MCF 10A (cell line): Measurements from ENCODE around the gene TAS2R60. TPM values are rescaled to one million over a fixed set of nuclear protein-coding genes. Genes with fewer than 3 reads are reported as not detected.
"Not testable (repeated sequence)": the region's sequence is repeated elsewhere in the genome, so short reads cannot be mapped to it uniquely, and the experiment has no call there.

Experiments
- BruUV-seq: library from RNA; stranded (reverse); fragments of 400-500 nt; replicated peaks from 2 replicates; lab custom pipeline; 2021; lab: Mats Ljungman, UMichigan
- CTCF ChIA-PET: fragments of 300-600 bp; sonication (Branson Sonifier 250); formaldehyde crosslinking; extraction: SDS; loops from one replicate; lab custom pipeline; 2021; ENCODE audit warnings: antibody characterized with exemption, inconsistent platforms; lab: Yijun Ruan, JAX
- POLR2A ChIA-PET: fragments of 300-600, 350-650 bp; sonication (Branson Sonifier 250); formaldehyde crosslinking; extraction: SDS; loops from one replicate; lab custom pipeline; 2020; ENCODE audit warnings: antibody characterized with exemption, inconsistent platforms; lab: Yijun Ruan, JAX
- DNase-seq: peaks from one replicate; pipeline ENCODE4 v3.0.0-alpha.2; 2018; ENCODE audit not compliant: unreplicated experiment
- H3K27ac Mint-ChIP-seq: one replicate; pipeline ENCODE4 v1.8.0; 2022; ENCODE audit warnings: mild to moderate bottlenecking, low read depth, mixed read lengths; ENCODE audit not compliant: unreplicated experiment
- H3K27me3 Mint-ChIP-seq: one replicate; pipeline ENCODE4 v1.8.0; 2022; ENCODE audit warnings: mixed read lengths; ENCODE audit not compliant: insufficient read depth, unreplicated experiment
- H3K36me3 Mint-ChIP-seq: one replicate; pipeline ENCODE4 v1.8.0; 2022; ENCODE audit warnings: mild to moderate bottlenecking, moderate library complexity, mixed read lengths; ENCODE audit not compliant: insufficient read depth, unreplicated experiment
- H3K4me1 Mint-ChIP-seq: one replicate; pipeline ENCODE4 v1.8.0; 2022; ENCODE audit warnings: mixed read lengths; ENCODE audit not compliant: insufficient read depth, unreplicated experiment
- H3K4me3 Mint-ChIP-seq: one replicate; pipeline ENCODE4 v1.8.0; 2022; ENCODE audit warnings: mild to moderate bottlenecking, moderate library complexity, mixed read lengths; ENCODE audit not compliant: unreplicated experiment
- H3K9me3 Mint-ChIP-seq: one replicate; pipeline ENCODE4 v1.8.0; 2022; ENCODE audit warnings: mixed read lengths; ENCODE audit not compliant: unreplicated experiment
- intact Hi-C: fragments of 100-400 bp; cut with micrococcal nuclease; formaldehyde crosslinking; loops from 2 replicates; pipeline ENCODE4 v1.14.1; 2022
- total RNA-seq: library from RNA; stranded (reverse); gene quantifications from 2 replicates; pipeline ENCODE4 v1.2.3, GENCODE V29; 2022
- TF ChIP-seq, protein P1 (sequence below): fragments of 200-600 bp; IDR thresholded peaks from one replicate; pipeline ENCODE4 v1.8.0; 2022; ENCODE audit warnings: antibody characterized with exemption, mild to moderate bottlenecking; ENCODE audit not compliant: unreplicated experiment

The TAS2R60 gene
- total RNA-seq, 1 experiment from 2014 or later: not detected

DNA sequence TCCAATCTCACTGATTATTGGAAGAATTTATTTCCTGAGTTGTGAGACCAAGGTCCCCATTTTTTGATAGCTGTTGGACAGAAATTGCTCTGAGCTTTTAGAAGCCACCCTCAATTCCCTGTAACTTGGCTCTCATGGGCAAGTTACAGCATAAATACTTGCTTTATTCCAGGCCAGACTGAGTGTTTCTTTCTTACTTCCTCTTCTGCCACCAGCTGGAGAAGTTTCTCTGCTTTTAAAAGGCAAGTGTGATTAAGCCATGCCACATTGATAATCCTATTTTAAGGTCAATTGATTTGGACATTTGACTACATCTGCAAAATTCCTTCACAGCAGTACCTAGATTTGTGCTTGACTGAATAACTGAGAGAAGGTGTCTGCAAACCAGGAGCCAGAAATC is 20.3 kb downstream of the TAS2R60 start:
- no peak for DNase-seq
- ChIA-PET POLR2A (no interaction called here), CTCF (interaction anchor here (0.5 kb wide), 2 partner anchors 31 to 1106 kb away, joined by 3 to 6 read pairs; no protein-coding TSS in a partner anchor)
- H3K4me3 Mint-ChIP-seq: no peak overlapping the region
- no peaks in the 10 kb centered on the region for H3K4me1 Mint-ChIP-seq
- intact Hi-C loops: no loop called here
- H3K36me3 Mint-ChIP-seq: no peaks in the 10 kb centered on the region
- H3K9me3 Mint-ChIP-seq: no peaks in the 10 kb centered on the region
- H3K27ac Mint-ChIP-seq: no peak overlapping the region
- TF ChIP-seq, protein P1, sequence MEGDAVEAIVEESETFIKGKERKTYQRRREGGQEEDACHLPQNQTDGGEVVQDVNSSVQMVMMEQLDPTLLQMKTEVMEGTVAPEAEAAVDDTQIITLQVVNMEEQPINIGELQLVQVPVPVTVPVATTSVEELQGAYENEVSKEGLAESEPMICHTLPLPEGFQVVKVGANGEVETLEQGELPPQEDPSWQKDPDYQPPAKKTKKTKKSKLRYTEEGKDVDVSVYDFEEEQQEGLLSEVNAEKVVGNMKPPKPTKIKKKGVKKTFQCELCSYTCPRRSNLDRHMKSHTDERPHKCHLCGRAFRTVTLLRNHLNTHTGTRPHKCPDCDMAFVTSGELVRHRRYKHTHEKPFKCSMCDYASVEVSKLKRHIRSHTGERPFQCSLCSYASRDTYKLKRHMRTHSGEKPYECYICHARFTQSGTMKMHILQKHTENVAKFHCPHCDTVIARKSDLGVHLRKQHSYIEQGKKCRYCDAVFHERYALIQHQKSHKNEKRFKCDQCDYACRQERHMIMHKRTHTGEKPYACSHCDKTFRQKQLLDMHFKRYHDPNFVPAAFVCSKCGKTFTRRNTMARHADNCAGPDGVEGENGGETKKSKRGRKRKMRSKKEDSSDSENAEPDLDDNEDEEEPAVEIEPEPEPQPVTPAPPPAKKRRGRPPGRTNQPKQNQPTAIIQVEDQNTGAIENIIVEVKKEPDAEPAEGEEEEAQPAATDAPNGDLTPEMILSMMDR: no peak
- no peaks in the 10 kb centered on the region for H3K27me3 Mint-ChIP-seq
- BruUV-seq: no TSS peak

DNA sequence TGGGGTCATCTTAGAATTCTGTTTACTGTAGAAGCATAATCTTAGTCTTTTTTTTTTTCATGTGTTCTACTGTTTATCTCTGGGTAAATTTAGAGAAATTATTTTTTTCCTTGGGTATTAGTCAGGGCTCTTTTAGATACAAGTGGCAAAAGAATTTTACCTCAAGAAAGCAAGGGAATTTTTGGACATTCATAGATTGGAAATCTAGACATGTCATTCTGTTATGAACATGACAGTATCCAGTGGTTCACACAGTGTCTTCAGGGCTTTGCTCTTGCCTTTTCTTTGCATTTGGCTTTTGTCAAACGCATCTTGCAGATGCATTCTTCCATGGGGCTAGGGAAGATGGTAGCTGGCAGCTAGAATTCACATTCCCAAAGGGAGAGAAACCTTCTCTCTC is 20.7 kb downstream of the TAS2R60 start:
- Mint-ChIP-seq H3K4me1 (no peaks in the 10 kb centered on the region), H3K9me3 (no peaks in the 10 kb centered on the region), H3K27me3 (no peaks in the 10 kb centered on the region), H3K36me3 (no peaks in the 10 kb centered on the region), H3K4me3 (no peak overlapping the region), H3K27ac (no peak overlapping the region)
- no peak for DNase-seq
- POLR2A ChIA-PET: no interaction called here
- TF ChIP-seq, protein P1: no peak
- intact Hi-C loops: no loop called here
- no TSS peak for BruUV-seq
- CTCF ChIA-PET: no interaction called here

DNA sequence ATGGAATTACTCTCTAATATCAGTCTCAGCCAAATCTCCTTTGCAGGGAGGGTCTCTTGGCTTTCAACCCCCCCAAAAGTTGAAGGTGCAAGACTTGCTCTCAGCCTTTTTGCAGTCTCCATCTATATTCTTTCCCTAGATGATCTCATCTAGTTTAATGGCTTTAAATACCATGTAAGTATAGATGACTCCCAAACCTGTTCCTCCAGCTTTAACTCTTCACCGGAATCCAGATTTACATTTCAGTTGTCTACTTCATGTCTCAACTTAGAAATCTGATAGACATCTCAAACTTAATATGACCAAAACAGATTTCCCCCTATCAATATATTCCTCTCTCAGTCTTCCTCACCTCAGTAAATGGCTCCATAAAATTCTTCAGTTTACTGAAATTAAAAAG is 24.5 kb downstream of the TAS2R60 start:
- no peak overlapping the region for H3K27ac Mint-ChIP-seq
- TF ChIP-seq, protein P1: no peak
- H3K27me3 Mint-ChIP-seq: no peaks in the 10 kb centered on the region
- peaks cover 11% of the 10 kb centered on the region for H3K4me1 Mint-ChIP-seq
- no peaks in the 10 kb centered on the region for H3K36me3 Mint-ChIP-seq
- ChIA-PET CTCF (interaction anchor here (0.6 kb wide), 2 partner anchors 225 to 269 kb away, joined by 3 read pairs; no protein-coding TSS in a partner anchor), POLR2A (no interaction called here)
- H3K9me3 Mint-ChIP-seq: no peaks in the 10 kb centered on the region
- BruUV-seq: no TSS peak
- no peak overlapping the region for H3K4me3 Mint-ChIP-seq
- DNase-seq: no peak
- intact Hi-C loops: no loop called here

DNA sequence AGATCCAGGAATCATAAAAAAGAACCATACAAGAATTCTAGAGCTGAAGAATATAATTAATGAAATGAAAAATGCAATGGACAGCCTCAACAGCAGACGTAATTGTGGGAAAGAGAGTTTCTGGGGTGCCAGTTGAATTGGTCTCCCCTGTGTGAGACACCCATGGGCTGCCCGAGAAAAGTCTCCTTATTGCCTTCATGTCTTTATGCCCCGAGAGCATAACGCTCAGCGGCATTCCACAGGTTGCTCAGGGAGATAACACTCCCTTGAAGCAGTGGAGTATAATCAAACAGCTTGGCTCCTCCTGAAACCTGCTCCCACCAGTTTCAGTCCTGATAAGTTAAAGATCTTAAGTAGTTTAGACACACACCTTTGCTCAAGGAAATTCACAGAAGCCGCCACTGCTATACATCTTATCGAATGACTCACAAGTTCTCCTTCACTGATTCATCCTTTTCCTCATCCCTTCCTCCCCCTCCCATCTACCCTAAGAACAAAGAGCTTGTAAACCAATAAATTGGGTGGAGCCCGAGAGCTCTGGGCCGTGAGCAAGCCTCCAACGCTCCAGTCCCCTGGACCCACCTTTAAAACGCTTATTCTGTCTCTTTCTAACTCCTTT is 28.9 kb downstream of the TAS2R60 start:
- BruUV-seq, H3K27ac Mint-ChIP-seq, H3K4me3 Mint-ChIP-seq, intact Hi-C loops, H3K36me3 Mint-ChIP-seq, H3K27me3 Mint-ChIP-seq: not testable (repeated sequence)
- POLR2A ChIA-PET: interaction anchor here (1.4 to 1.7 kb wide), 2 partner anchors 8 to 20 kb away, joined by 3 to 4 read pairs; no protein-coding TSS in a partner anchor
- CTCF ChIA-PET: interaction anchor here (0.6 to 1.2 kb wide), 2 partner anchors 53 to 90 kb away, joined by 3 read pairs; no protein-coding TSS in a partner anchor
- H3K9me3 Mint-ChIP-seq: peaks cover 15% of the 10 kb centered on the region
- DNase-seq: peak; percentile 72
- H3K4me1 Mint-ChIP-seq: peaks cover 12% of the 10 kb centered on the region
